ENCODE measurements around the gene CHAF1A.

Gene CHAF1A

GRCh38 chr19:4464815-4465581 is 62.6 kb downstream of the CHAF1A start:
- Histone ChIP-seq H3K27ac (ENCODE audit: low read length) (no peak overlapping the region), H3K9ac (ENCODE audit: low read depth, low read length) (no peak overlapping the region), H3K4me2 (ENCODE audit: insufficient read depth, low read length) (no peak overlapping the region), H4K20me1 (ENCODE audit: insufficient read depth, low read length) (no peaks in the 10 kb centered on the region), H3K36me3 (ENCODE audit: insufficient read depth, low read length) (no peaks in the 10 kb centered on the region), H3K9me3 (ENCODE audit: insufficient read depth, low read length, severe bottlenecking) (no peaks in the 10 kb centered on the region), H3K4me3 (ENCODE audit: low read depth in 1 of 2, low read length in 2 of 2) (no peak overlapping the region), H3K79me2 (ENCODE audit: insufficient read depth, low read length) (no peaks in the 10 kb centered on the region), H3K27me3 (ENCODE audit: insufficient read depth, low read length, poor library complexity) (no peaks in the 10 kb centered on the region), H3K4me1 (ENCODE audit: insufficient read depth, low read length) (peaks cover under 1% of the 10 kb centered on the region; the same call in 1 of the 2 replicates), H2AFZ (ENCODE audit: low read depth, low read length) (no peak overlapping the region)
- ATAC-seq (ENCODE audit: insufficient read depth, low read depth) (no peak), DNase-seq (no peak)
- TF ChIP-seq CTCF (IDR thresholded peaks at IDR 0.05; ENCODE audit: borderline replicate concordance, extremely low read depth, low read length, poor library complexity, severe bottlenecking): no peak
- TF ChIP-seq EZH2 (IDR thresholded peaks at IDR 0.05; ENCODE audit: borderline replicate concordance, low read depth, low read length, severe bottlenecking): no peak

- no peak overlapping the region for H3K4me3 ChIP-seq (ENCODE audit: low read depth in 1 of 2, low read length in 2 of 2)
- TF ChIP-seq CTCF (IDR thresholded peaks at IDR 0.05; ENCODE audit: borderline replicate concordance, extremely low read depth, low read length, poor library complexity, severe bottlenecking): no peak
- no peak for TF ChIP-seq EZH2 (IDR thresholded peaks at IDR 0.05; ENCODE audit: borderline replicate concordance, low read depth, low read length, severe bottlenecking)
- H3K27me3 ChIP-seq (ENCODE audit: insufficient read depth, low read length, poor library complexity): no peaks in the 10 kb centered on the region
- H4K20me1 ChIP-seq (ENCODE audit: insufficient read depth, low read length): peaks cover 3% of the 10 kb centered on the region; the same call in 1 of the 2 replicates
- H2AFZ ChIP-seq (ENCODE audit: low read depth, low read length): no peak overlapping the region
- peaks cover 10% of the 10 kb centered on the region for H3K4me1 ChIP-seq (ENCODE audit: insufficient read depth, low read length)
- H3K36me3 ChIP-seq (ENCODE audit: insufficient read depth, low read length): no peaks in the 10 kb centered on the region; the same call in 1 of the 2 replicates
- no peak for DNase-seq
- H3K27ac ChIP-seq (ENCODE audit: low read length): no peak overlapping the region
- H3K9me3 ChIP-seq (ENCODE audit: insufficient read depth, low read length, severe bottlenecking): no peaks in the 10 kb centered on the region
- H3K4me2 ChIP-seq (ENCODE audit: insufficient read depth, low read length): no peak overlapping the region
- no peak overlapping the region for H3K9ac ChIP-seq (ENCODE audit: low read depth, low read length)
- no peak for ATAC-seq (ENCODE audit: insufficient read depth, low read depth)
- peaks cover 8% of the 10 kb centered on the region for H3K79me2 ChIP-seq (ENCODE audit: insufficient read depth, low read length)
Observed at GRCh38 chr19:4467835-4468234, 65.4 kb downstream of the CHAF1A start.

GRCh38 chr19:4471403-4472173 is 69.1 kb downstream of the CHAF1A start:
- H3K27me3 ChIP-seq (ENCODE audit: insufficient read depth, low read length, poor library complexity): no peaks in the 10 kb centered on the region
- H3K4me2 ChIP-seq (ENCODE audit: insufficient read depth, low read length): peak overlapping the region; percentile 72
- DNase-seq (peak; percentile 99), ATAC-seq (ENCODE audit: insufficient read depth, low read depth) (peak; percentile 88)
- H3K27ac ChIP-seq (ENCODE audit: low read length): peak overlapping the region; percentile 84
- TF ChIP-seq EZH2 (IDR thresholded peaks at IDR 0.05; ENCODE audit: borderline replicate concordance, low read depth, low read length, severe bottlenecking) (no peak), CTCF (IDR thresholded peaks at IDR 0.05; ENCODE audit: borderline replicate concordance, extremely low read depth, low read length, poor library complexity, severe bottlenecking) (no peak)
- peaks cover 17% of the 10 kb centered on the region for H3K36me3 ChIP-seq (ENCODE audit: insufficient read depth, low read length)
- peak overlapping the region; percentile 63 for H3K9ac ChIP-seq (ENCODE audit: low read depth, low read length)
- peaks cover 28% of the 10 kb centered on the region for H4K20me1 ChIP-seq (ENCODE audit: insufficient read depth, low read length)
- H3K9me3 ChIP-seq (ENCODE audit: insufficient read depth, low read length, severe bottlenecking): no peaks in the 10 kb centered on the region
- H3K4me3 ChIP-seq (ENCODE audit: low read depth in 1 of 2, low read length in 2 of 2): peak overlapping the region; percentile 47 to 71
- H3K79me2 ChIP-seq (ENCODE audit: insufficient read depth, low read length): peaks cover 35% of the 10 kb centered on the region
- peaks cover 31% of the 10 kb centered on the region for H3K4me1 ChIP-seq (ENCODE audit: insufficient read depth, low read length)
- peak overlapping the region; percentile 78 for H2AFZ ChIP-seq (ENCODE audit: low read depth, low read length)
